ENCODE results near the gene GOSR1. TPM values are rescaled to one million over a fixed set of nuclear protein-coding genes. Genes with fewer than 3 reads are reported as not detected.
A peak's percentile ranks its signal among the peaks of the same experiment; 100 is the strongest.
"Not testable (repeated sequence)": the region's sequence is repeated elsewhere in the genome, so short reads cannot be mapped to it uniquely, and the experiment has no call there.

The GOSR1 gene
- total RNA-seq, 1 experiment from 2014 or later = 31.5 TPM

DNA sequence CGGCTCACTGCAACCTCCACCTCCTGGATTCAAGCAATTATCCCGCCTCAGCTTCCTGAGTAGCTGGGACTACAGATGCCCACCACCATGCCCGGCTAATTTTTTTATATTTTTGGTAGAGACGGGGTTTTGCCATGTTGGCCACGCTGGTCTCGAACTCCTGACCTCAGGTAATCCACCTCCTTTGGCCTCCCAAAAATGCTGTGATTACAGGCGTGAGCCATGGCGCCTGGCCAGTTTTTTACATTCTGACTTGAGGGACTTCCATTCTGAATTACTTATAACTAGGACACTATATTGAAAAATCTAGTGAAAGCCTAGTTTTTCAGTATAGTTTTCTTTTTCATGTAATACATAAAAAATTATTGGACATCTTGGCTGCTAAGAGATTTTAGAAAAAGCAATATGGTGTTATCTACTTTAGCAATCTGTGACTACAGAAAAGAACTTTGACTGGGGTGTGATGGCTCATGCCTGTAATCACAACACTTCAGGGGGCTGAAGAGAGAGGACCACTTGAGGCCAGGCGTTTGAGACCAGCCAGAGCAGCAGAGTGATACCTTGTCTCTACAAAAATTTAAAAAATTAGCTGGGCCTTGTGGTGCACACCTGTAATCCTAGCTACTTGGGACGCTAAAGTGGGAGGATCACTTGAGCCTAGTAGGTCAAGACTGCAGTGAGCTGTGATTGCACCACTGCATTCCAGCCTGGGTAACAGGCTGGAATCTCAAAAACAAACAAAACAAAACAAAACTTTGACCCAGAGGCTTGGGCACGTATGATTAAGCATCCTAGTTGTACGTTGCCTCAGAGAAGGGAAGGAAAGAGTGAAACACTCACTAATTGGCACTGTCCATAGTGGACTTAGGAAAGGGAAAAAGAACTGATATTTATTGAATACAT, 26.8 kb upstream of the GOSR1 start:
- Histone ChIP-seq H3K9me2 (replicated peaks; ENCODE audit: insufficient read depth, low read length) (no peaks in the 10 kb centered on the region), H3K4me2 (ENCODE audit: low read depth, low read length, poor library complexity, severe bottlenecking) (no peak overlapping the region), H3K27ac (ENCODE audit: low read length) (no peak overlapping the region), H3K4me1 (ENCODE audit: low read length) (no peaks in the 10 kb centered on the region), H4K20me1 (ENCODE audit: insufficient read depth, low read depth, low read length) (no peaks in the 10 kb centered on the region), H3K4me3 (ENCODE audit: low read length) (no peak overlapping the region), H3K9me3 (ENCODE audit: low read length) (no peaks in the 10 kb centered on the region), H3K27me3 (ENCODE audit: low read length) (no peaks in the 10 kb centered on the region), H3K36me3 (ENCODE audit: insufficient read depth, low read length) (no peaks in the 10 kb centered on the region), H3K79me2 (ENCODE audit: low read length) (no peaks in the 10 kb centered on the region), H2AFZ (ENCODE audit: low read length) (no peak overlapping the region), H3K9ac (ENCODE audit: low read length) (no peak overlapping the region)
- DNase-seq = no peak

- Histone ChIP-seq H3K9me3 (ENCODE audit: low read length) (no peaks in the 10 kb centered on the region), H3K9me2 (replicated peaks; ENCODE audit: insufficient read depth, low read length) (0 out of 2 replicates have a peak, but pooled peaks cover 5% of the 10 kb centered on the region), H3K4me1 (ENCODE audit: low read length) (peaks cover under 1% of the 10 kb centered on the region; the same call in 1 of the 2 replicates), H3K27me3 (ENCODE audit: low read length) (no peaks in the 10 kb centered on the region), H2AFZ (ENCODE audit: low read length) (no peak overlapping the region), H3K27ac (ENCODE audit: low read length) (no peak overlapping the region), H3K36me3 (ENCODE audit: insufficient read depth, low read length) (0 out of 2 replicates have a peak, but pooled peaks cover 7% of the 10 kb centered on the region), H3K9ac (ENCODE audit: low read length) (no peak overlapping the region), H3K79me2 (ENCODE audit: low read length) (no peaks in the 10 kb centered on the region), H3K4me3 (ENCODE audit: low read length) (no peak overlapping the region), H3K4me2 (ENCODE audit: low read depth, low read length, poor library complexity, severe bottlenecking) (no peak overlapping the region), H4K20me1 (ENCODE audit: insufficient read depth, low read depth, low read length) (no peaks in the 10 kb centered on the region)
- peak; percentile 60 for DNase-seq
These were observed 22.6 kb upstream of the GOSR1 start for GRCh38 chr17:30454635-30455034.

- Histone ChIP-seq H3K9me2 (replicated peaks; ENCODE audit: insufficient read depth, low read length) (0 out of 2 replicates have a peak, but pooled peaks cover 5% of the 10 kb centered on the region), H2AFZ (ENCODE audit: low read length) (no peak overlapping the region), H3K4me3 (ENCODE audit: low read length) (no peak overlapping the region), H3K9me3 (ENCODE audit: low read length) (no peaks in the 10 kb centered on the region), H3K79me2 (ENCODE audit: low read length) (no peaks in the 10 kb centered on the region), H3K9ac (ENCODE audit: low read length) (no peak overlapping the region), H4K20me1 (ENCODE audit: insufficient read depth, low read depth, low read length) (no peaks in the 10 kb centered on the region), H3K27ac (ENCODE audit: low read length) (no peak overlapping the region), H3K36me3 (ENCODE audit: insufficient read depth, low read length) (peaks cover 13% of the 10 kb centered on the region; the same call in 1 of the 2 replicates), H3K4me2 (ENCODE audit: low read depth, low read length, poor library complexity, severe bottlenecking) (no peak overlapping the region), H3K27me3 (ENCODE audit: low read length) (no peaks in the 10 kb centered on the region), H3K4me1 (ENCODE audit: low read length) (peaks cover 8% of the 10 kb centered on the region)
- no peak for DNase-seq
These were observed 18.8 kb upstream of the GOSR1 start for GRCh38 chr17:30458371-30458770.

DNA sequence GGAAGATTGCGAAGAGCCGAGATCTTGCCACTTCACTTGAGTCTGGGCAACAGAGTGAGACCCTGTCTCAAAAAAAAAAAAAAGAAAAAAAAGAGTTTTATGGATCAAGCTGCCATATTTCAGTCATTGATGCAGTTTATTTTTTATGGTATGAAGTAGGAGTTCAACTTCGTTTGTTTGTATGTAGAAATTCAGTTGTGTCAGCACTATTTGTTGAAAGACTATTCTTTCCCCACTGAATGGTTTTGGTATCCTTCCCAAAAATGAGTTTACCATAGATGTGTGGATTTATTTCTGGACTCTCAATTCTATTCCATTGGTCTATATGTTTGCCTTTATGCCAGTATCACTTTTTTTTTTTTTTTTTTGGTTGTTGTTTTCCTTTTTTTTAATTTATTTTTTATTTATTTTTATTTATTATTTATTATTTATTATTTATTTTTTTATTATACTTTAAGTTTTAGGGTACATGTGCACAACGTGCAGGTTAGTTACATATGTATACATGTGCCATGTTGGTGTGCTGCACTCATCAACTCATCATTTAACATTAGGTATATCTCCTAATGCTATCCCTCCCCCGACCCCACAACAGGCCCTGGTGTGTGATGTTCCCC, 18.3 kb upstream of the GOSR1 start:
- H3K4me3 ChIP-seq (ENCODE audit: low read length); H3K9ac ChIP-seq (ENCODE audit: low read length); H2AFZ ChIP-seq (ENCODE audit: low read length); H3K4me2 ChIP-seq (ENCODE audit: low read depth, low read length, poor library complexity, severe bottlenecking); H3K9me2 ChIP-seq (replicated peaks; ENCODE audit: insufficient read depth, low read length); H3K27ac ChIP-seq (ENCODE audit: low read length); H3K9me3 ChIP-seq (ENCODE audit: low read length); DNase-seq; H3K4me1 ChIP-seq (ENCODE audit: low read length); H3K27me3 ChIP-seq (ENCODE audit: low read length); H3K79me2 ChIP-seq (ENCODE audit: low read length); H4K20me1 ChIP-seq (ENCODE audit: insufficient read depth, low read depth, low read length): not testable (repeated sequence)
- peaks cover 13% of the 10 kb centered on the region; the same call in 1 of the 2 replicates for H3K36me3 ChIP-seq (ENCODE audit: insufficient read depth, low read length)

DNA sequence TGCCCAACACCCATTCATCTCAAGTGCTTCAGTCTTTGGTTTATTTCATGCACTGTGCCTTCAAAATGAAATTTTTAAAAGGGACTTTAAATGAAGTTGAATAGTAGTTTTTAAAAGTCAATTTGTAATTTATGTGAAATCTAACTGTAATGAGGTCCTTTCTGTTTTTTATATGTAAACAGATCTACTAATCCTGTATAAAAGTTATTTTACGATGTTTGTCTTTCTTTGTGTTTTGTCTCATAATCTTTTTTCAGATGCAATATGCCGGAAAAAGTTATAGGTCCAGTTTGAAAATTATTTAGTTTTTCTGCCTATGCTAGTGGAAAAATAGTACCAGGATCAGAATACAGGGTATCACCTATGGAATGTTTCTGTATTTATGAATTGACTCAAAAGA, 8.7 kb upstream of the GOSR1 start:
- Histone ChIP-seq H2AFZ (ENCODE audit: low read length) (no peak overlapping the region), H3K79me2 (ENCODE audit: low read length) (no peaks in the 10 kb centered on the region), H3K9ac (ENCODE audit: low read length) (no peak overlapping the region), H3K27ac (ENCODE audit: low read length) (no peak overlapping the region), H3K27me3 (ENCODE audit: low read length) (no peaks in the 10 kb centered on the region), H3K4me3 (ENCODE audit: low read length) (no peak overlapping the region), H3K4me2 (ENCODE audit: low read depth, low read length, poor library complexity, severe bottlenecking) (no peak overlapping the region), H4K20me1 (ENCODE audit: insufficient read depth, low read depth, low read length) (no peaks in the 10 kb centered on the region), H3K9me3 (ENCODE audit: low read length) (no peaks in the 10 kb centered on the region), H3K4me1 (ENCODE audit: low read length) (peaks cover 7% of the 10 kb centered on the region), H3K36me3 (ENCODE audit: insufficient read depth, low read length) (no peaks in the 10 kb centered on the region), H3K9me2 (replicated peaks; ENCODE audit: insufficient read depth, low read length) (no peaks in the 10 kb centered on the region)
- no peak for DNase-seq

GRCh38 chr17:30472238-30472890, 4.8 kb upstream of the GOSR1 start:
- Histone ChIP-seq H3K79me2 (ENCODE audit: low read length) (peaks cover 2% of the 10 kb centered on the region), H3K4me2 (ENCODE audit: low read depth, low read length, poor library complexity, severe bottlenecking) (no peak overlapping the region), H3K36me3 (ENCODE audit: insufficient read depth, low read length) (no peaks in the 10 kb centered on the region), H3K9me3 (ENCODE audit: low read length) (no peaks in the 10 kb centered on the region), H3K27me3 (ENCODE audit: low read length) (no peaks in the 10 kb centered on the region), H3K9ac (ENCODE audit: low read length) (no peak overlapping the region), H3K9me2 (replicated peaks; ENCODE audit: insufficient read depth, low read length) (no peaks in the 10 kb centered on the region), H3K27ac (ENCODE audit: low read length) (no peak overlapping the region), H2AFZ (ENCODE audit: low read length) (no peak overlapping the region), H3K4me3 (ENCODE audit: low read length) (no peak overlapping the region), H4K20me1 (ENCODE audit: insufficient read depth, low read depth, low read length) (no peaks in the 10 kb centered on the region), H3K4me1 (ENCODE audit: low read length) (peaks cover 14% of the 10 kb centered on the region)
- DNase-seq = no peak

DNA sequence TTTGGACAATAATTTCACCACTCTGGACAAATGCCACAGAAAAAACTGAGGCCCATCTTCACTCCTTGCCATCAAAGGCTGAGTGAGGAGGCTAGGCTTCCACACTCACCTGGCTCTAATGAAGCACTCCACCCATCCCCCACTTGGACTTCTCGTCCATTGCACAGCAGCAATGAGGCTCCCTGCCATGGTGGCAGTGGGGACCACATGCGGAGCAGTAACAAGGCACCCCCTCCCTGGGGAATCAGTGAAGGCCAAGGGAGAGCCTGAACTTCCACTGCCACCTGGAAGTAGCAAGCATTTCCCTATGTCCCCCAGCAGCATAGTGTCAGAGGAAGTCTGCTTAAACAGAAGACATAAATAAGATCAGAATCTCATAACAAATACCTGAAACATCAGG, 2.0 kb upstream of the GOSR1 start:
- H3K4me1 ChIP-seq (ENCODE audit: low read length) = peaks cover 24% of the 10 kb centered on the region
- H2AFZ ChIP-seq (ENCODE audit: low read length) = peak overlapping the region; percentile 93; the same call in 1 of the 2 replicates
- no peaks in the 10 kb centered on the region for H4K20me1 ChIP-seq (ENCODE audit: insufficient read depth, low read depth, low read length)
- H3K27me3 ChIP-seq (ENCODE audit: low read length) = no peaks in the 10 kb centered on the region
- H3K9me2 ChIP-seq (replicated peaks; ENCODE audit: insufficient read depth, low read length) = no peaks in the 10 kb centered on the region
- no peak overlapping the region for H3K4me3 ChIP-seq (ENCODE audit: low read length)
- 0 out of 2 replicates have a peak, but pooled peaks cover under 1% of the 10 kb centered on the region for H3K36me3 ChIP-seq (ENCODE audit: insufficient read depth, low read length)
- H3K4me2 ChIP-seq (ENCODE audit: low read depth, low read length, poor library complexity, severe bottlenecking) = no peak overlapping the region
- H3K79me2 ChIP-seq (ENCODE audit: low read length) = peaks cover 28% of the 10 kb centered on the region
- H3K27ac ChIP-seq (ENCODE audit: low read length) = no peak overlapping the region
- no peaks in the 10 kb centered on the region for H3K9me3 ChIP-seq (ENCODE audit: low read length)
- no peak for DNase-seq
- no peak overlapping the region for H3K9ac ChIP-seq (ENCODE audit: low read length)

- H4K20me1 ChIP-seq (ENCODE audit: insufficient read depth, low read depth, low read length) = no peaks in the 10 kb centered on the region
- peaks cover 39% of the 10 kb centered on the region for H3K79me2 ChIP-seq (ENCODE audit: low read length)
- H3K9me2 ChIP-seq (replicated peaks; ENCODE audit: insufficient read depth, low read length) = no peaks in the 10 kb centered on the region
- no peaks in the 10 kb centered on the region for H3K27me3 ChIP-seq (ENCODE audit: low read length)
- peaks cover 12% of the 10 kb centered on the region; the same call in 1 of the 2 replicates for H3K36me3 ChIP-seq (ENCODE audit: insufficient read depth, low read length)
- H3K4me1 ChIP-seq (ENCODE audit: low read length) = peaks cover 24% of the 10 kb centered on the region
- H3K27ac ChIP-seq (ENCODE audit: low read length) = no peak overlapping the region
- peak overlapping the region; percentile 93 for H2AFZ ChIP-seq (ENCODE audit: low read length)
- peak overlapping the region; percentile 91 for H3K9ac ChIP-seq (ENCODE audit: low read length)
- no peaks in the 10 kb centered on the region for H3K9me3 ChIP-seq (ENCODE audit: low read length)
- H3K4me3 ChIP-seq (ENCODE audit: low read length) = peak overlapping the region; percentile 91
- peak; percentile 51 for DNase-seq
- H3K4me2 ChIP-seq (ENCODE audit: low read depth, low read length, poor library complexity, severe bottlenecking) = peak overlapping the region; percentile 83
These were observed 504 bp upstream of the GOSR1 start for GRCh38 chr17:30476726-30477082.
